ENCODE data around the gene OR1M1. TPM values are rescaled to one million over a fixed set of nuclear protein-coding genes. Genes with fewer than 3 reads are reported as not detected.

The OR1M1 gene
- not detected for total RNA-seq
- not detected for polyA plus RNA-seq

DNA sequence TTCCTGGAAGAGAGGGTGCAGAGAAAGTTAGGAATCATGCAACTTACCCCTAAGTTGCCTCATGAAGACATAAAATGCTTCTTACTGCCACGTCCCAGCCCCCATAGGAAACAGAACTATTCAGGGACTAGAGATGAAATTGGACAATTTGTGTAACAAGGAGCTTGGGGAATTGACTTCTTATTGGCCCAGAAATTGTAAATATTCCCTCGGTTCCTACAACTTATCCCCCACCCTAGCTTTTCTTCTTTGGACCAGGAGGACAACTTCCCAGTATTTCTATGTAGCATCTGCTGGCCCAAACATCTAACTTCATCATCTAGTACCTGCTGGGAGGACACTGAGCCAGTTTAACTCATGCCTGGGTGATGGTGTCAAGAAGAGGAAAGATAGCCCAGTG is at the start of gene OR1M1:
OR1M1 (plus strand) TSS at position 301 of the 400 bp plus-strand sequence. CDS start 6,184 bp downstream, outside the sequence.
- Histone ChIP-seq H3K27ac (no peak within 1 kb of the TSS), H3K4me1 (no peaks in the 10 kb centered on the region), H3K27me3 (no peaks in the 10 kb centered on the region), H3K9me3 (no peaks in the 10 kb centered on the region), H3K36me3 (no peaks in the 10 kb centered on the region), H3K4me3 (no peak within 1 kb of the TSS)
- FAIRE-seq (no peak), DNase-seq (no peak), ATAC-seq (no peak)
- no peak for TF ChIP-seq CTCF (IDR thresholded peaks at IDR 0.05)
- 14 to 48% methylated on average over 2 of the region's 2 CpGs for WGBS, 2 donors
- intact Hi-C loops (cut with DNase I): no loop called here

- no peaks in the 10 kb centered on the region for H3K27me3 ChIP-seq
- TF ChIP-seq CTCF (IDR thresholded peaks at IDR 0.05): no peak
- H3K36me3 ChIP-seq: no peaks in the 10 kb centered on the region
- intact Hi-C loops (cut with DNase I): no loop called here
- ATAC-seq (no peak), FAIRE-seq (no peak), DNase-seq (no peak)
- H3K9me3 ChIP-seq: no peaks in the 10 kb centered on the region
- no peak overlapping the region for H3K4me3 ChIP-seq
- 61 to 68% methylated on average over 8 of the region's 8 CpGs for WGBS, 2 donors
- H3K27ac ChIP-seq: no peak overlapping the region
- no peaks in the 10 kb centered on the region for H3K4me1 ChIP-seq
Observed at GRCh38 chr19:9037400-9038062, 49.3 kb upstream of the OR1M1 start.

DNA sequence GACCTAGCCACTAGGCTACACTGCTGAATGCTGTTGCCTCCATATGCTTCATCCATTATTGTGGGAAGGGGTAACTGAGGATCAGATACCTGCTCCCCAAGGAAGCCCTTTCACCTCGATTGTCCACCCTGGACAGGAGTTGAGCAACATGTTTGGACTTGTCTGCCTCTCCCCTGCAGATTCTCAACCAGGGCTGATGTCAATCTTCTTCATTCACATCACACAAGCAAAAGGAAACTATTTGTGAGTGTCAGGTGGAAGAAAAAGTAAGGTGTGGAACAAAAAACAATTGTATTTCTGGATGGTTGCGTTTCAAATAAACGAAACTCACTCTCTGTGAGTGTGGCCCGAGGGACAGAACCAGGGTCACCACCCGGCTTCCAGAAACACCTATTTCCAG is 47.1 kb upstream of the OR1M1 start:
- Histone ChIP-seq H3K4me1 (no peaks in the 10 kb centered on the region), H3K36me3 (no peaks in the 10 kb centered on the region), H3K27me3 (no peaks in the 10 kb centered on the region), H3K9me3 (no peaks in the 10 kb centered on the region), H3K27ac (no peak overlapping the region), H3K4me3 (no peak overlapping the region)
- FAIRE-seq (no peak), ATAC-seq (no peak), DNase-seq (no peak)
- TF ChIP-seq CTCF (IDR thresholded peaks at IDR 0.05): no peak
- WGBS, 2 donors: 34 to 35% methylated on average over 5 of the region's 5 CpGs
- intact Hi-C loops (cut with DNase I): no loop called here

DNA sequence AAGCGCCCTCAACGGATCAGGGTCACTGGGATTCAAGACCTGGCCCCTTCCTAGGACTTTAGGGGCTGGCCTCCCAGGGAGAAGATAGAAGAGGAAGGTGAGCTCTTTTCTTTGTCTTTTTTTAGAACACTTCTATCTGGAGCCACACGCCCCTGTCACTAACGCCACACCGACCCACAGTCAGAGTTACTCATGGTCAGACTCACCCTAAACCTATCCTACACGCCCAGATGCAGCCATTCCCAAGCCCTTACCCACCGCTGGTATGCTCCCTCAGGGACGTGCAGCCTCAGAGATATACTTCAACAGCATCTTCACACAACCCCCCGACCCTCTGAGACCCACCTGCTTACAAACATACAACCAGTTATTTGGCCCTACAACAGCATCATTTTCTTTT is 46.7 kb upstream of the OR1M1 start:
- Histone ChIP-seq H3K9me3 (no peaks in the 10 kb centered on the region), H3K27ac (no peak overlapping the region), H3K4me1 (no peaks in the 10 kb centered on the region), H3K4me3 (no peak overlapping the region), H3K27me3 (no peaks in the 10 kb centered on the region), H3K36me3 (no peaks in the 10 kb centered on the region)
- intact Hi-C loops (cut with DNase I): no loop called here
- FAIRE-seq: no peak
- WGBS, 2 donors: 48 to 54% methylated on average over 9 of the region's 9 CpGs
- TF ChIP-seq CTCF (IDR thresholded peaks at IDR 0.05): no peak
- no peak for ATAC-seq
- no peak for DNase-seq

GRCh38 chr19:9041023-9041422 is 45.8 kb upstream of the OR1M1 start:
- Histone ChIP-seq H3K4me3 (no peak overlapping the region), H3K4me1 (no peaks in the 10 kb centered on the region), H3K36me3 (no peaks in the 10 kb centered on the region), H3K9me3 (no peaks in the 10 kb centered on the region), H3K27me3 (no peaks in the 10 kb centered on the region), H3K27ac (no peak overlapping the region)
- WGBS, 2 donors: 67 to 79% methylated on average over 8 of the region's 8 CpGs
- no peak for DNase-seq
- FAIRE-seq: no peak
- intact Hi-C loops (cut with DNase I): no loop called here
- no peak for ATAC-seq
- no peak for TF ChIP-seq CTCF (IDR thresholded peaks at IDR 0.05)

Data from pancreas (tissue), 10 donors.